CD4-positive, alpha-beta T cell treated with Interleukin-4 for 4 hours (primary cell): ENCODE data around the gene GRIA1.

ENCODE experiments used
- DNase-seq: peaks from one replicate; pipeline ENCODE4 v3.0.0-alpha.2; 2020

GRIA1 gene

DNA sequence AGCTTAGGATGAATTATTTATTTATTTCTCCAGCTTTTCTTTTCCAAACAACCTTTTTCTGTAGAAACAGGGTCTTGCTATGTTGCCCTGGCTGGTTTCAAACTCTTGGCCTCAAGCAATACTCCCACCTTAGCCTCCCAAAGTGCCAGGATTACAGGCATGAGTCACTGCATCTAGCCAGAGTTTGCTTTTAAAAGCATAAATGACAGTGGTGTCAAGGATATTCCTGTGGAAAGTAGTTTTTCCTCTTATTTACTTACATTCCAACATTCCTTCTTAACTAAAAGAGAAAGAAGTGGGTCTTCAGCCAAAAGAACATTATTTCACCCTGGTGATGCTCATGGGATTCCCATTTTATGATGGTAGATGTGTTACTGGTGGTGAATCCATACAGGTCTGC, 62.4 kb downstream of the GRIA1 start:
- DNase-seq = no peak

DNA sequence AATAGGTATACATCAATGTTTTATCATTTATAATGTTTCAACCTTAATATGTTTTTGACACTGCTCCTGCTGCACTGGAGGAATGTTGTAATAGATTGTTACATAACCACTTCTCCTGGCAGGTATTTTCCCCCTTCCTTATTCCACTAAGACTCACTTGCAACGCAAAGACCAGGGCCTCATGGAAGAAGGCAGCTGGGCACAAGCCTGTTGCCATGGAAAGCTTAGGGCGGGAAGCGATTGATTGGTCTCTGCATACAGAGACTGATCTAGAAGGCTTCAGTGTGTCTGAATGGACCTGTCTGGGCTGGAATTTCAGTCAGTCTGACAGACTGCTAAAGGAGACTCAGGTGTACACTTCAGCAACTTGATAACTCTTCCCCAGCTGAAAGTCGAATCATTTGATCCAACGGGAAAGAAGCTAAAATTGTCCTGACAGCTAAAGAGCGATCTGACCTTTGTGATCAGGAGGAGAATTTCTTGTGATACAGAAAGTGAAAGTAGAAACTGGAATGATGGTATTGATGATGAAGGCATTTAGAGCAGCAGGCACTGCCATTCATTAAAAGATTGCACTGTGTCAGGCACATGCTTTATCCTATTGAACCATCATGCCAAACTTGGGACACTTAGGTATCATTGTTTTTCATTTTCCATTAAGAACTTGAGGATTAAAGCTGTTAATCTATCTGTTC, 65.1 kb downstream of the GRIA1 start:
- no peak for DNase-seq

DNA sequence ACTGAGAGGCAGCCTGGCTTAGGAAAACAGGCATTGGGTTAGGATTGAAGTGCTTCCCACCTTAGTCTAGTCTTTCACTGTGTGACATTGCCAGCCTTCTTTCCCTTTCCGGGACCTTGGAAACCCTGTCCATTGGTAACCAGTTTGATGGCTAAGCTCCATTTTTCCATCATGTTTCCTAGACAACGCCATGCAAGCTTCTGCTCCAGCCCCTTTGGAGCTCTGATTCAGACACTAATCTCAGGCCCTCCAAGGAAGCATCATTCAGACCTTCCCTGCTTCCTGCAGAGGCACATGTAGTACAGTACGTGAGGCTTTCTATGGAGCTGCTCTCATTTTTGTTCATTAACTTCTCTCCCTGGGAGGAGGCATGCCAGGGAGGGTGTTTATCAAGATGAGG, 68.5 kb downstream of the GRIA1 start:
- no peak for DNase-seq

DNA sequence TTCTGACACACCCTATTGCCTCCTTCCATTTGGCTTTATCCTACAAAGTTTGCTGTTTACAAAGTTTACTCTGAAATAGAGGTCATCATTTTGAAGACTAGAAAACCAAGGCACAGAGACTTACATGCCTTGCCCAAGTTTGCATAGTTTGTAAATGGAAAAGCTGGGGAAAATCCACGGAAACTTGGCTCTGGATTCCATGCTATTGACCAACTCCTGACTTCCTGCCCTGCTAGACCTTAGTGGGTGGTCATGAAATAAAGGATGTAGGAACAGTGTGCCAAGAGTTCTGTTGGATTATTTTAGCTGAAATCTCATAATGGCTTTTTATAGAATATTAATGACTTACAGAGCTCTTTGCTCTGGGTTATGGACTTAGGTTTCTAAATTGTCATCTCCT, 69.5 kb downstream of the GRIA1 start:
- DNase-seq = no peak

DNA sequence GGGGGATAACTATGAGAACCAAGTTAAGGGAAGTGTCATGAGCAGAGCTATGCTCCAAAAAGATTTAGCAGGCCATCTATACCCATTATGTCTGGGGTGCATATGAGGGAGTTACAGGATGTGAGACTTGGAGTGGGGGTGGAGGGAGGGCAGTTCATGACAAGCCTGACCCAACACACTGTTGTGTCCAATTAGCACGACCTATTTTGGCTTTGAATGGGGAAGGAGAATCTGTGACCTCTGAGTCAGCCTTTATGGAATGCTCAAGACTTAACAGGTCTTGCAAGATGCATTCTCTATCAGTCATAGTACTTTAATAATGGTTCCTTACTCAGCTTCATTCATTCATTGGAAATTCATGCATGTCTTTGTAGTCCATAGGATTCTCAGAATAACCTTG, 71.7 kb downstream of the GRIA1 start:
- no peak for DNase-seq

DNA sequence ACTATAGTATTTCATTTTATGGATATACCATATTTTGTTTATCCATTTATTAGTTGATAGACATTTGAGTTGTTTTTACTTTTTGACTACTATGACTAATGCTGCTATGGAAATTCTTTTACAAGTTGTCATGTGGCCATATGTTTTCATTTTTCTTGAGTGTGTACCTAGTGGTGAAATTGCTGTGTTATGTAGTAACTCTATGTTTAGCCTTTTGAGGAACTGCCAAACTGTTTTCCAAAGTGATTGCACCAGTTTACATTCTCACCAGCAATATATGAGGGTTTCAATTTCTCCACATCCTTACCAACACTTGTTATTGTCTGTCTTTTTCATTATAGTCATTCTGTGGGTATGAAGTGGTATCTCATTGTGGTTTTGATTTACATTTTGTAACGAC, 75.4 kb downstream of the GRIA1 start:
- DNase-seq = no peak

DNA sequence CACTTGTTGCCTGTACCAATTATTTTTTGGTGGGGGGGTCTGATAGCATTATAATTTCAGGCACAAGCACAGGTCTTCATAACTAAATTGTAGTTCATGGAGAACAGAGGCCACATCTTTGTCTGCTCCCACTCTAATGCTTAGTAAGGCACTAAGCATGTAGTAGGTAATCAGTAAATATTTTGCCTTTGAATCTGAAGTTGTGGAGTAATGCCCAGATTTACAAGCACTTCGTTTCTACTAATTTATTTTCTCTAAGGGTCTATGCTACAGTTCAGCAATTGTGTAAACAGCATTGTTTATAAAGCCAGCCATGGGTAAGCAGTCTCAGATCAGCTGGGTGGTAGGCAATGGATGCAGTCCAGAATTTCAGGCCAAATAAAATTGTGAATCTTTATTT, 78.6 kb downstream of the GRIA1 start:
- no peak for DNase-seq

DNA sequence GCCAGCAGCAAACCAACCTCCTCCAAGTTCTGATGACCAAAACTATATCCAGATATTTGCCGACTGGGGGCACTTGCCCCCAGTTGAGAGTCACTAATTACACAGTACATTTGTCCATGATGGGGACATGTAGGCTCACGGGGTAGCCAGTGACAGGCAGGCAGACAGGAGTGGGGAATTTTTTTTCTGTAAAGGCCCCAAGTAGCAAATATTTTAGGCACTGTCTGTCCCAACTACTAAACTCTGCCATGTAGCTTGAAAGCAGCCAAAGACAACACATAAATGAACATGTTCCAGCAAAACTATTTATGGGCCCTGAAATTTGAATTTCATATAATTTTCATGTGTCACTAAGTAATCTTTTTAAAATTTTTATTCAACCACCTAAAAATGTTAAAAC, 80.7 kb downstream of the GRIA1 start:
- DNase-seq = no peak

DNA sequence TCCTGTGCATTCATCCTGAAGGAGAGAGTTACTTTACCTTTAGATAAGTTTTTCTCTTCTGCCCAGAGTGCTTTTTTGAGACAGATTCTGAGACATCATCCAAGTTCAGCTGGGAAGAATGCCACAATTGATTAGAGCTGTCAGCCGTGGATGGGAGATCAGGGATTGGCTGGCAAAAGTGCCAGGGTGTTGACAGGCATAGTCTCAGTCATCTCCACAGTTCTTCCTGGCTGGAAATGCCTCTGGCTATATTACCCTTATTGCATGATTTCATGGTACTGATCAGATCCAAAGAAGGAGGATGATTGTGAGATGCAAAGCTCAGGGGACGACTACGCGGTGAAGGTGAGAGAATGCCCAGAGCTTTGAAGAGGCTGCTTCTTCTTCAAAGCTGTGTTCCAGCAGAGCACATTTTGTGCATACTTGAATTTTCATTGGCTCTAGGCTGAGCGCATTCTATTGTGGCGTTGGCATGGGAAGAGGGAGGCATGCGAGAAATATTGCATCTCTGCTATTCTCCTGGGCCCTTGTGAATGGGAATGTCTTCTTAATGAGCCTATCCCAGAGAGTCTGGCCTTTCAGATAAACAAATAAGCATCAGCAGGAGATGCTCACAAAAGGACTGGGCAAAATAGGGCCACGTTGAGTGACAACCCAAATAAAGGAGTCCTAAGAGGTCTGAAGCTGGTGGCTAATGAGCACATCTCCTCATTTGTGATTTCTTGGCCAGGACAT, 82.1 kb downstream of the GRIA1 start:
- no peak for DNase-seq

DNA sequence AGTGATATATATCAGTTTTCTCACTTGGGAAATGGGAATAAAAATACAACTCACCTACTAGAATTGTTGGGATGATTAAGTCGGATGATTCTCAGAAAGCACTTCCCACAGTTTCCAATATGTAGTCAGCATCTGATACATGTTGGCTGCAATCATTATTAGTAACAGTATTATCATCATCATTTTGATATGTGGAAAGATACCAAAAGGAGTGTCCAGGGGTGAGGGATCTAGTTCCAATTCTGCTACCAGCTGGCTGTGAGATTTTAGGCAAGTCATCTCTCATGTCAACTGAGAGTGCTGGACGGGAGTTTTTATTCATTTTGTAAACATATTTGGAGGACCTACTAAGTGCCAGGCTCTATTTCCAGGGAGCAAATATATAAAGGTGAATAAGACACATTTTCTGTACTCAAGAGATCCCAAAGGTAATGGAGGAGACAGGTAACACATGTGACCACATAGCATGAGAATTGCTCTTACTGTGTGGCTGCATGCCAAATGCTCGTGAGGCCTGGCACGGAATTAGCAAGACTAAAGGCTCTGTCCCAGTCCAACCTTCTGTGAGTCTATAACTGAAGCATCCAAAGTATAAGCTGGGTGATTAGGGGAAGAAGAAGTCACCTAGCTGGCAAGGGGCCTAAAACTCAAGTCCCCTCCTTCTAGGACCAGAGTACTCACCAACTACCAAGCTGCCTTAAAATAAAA, 83.0 kb downstream of the GRIA1 start:
- no peak for DNase-seq

DNA sequence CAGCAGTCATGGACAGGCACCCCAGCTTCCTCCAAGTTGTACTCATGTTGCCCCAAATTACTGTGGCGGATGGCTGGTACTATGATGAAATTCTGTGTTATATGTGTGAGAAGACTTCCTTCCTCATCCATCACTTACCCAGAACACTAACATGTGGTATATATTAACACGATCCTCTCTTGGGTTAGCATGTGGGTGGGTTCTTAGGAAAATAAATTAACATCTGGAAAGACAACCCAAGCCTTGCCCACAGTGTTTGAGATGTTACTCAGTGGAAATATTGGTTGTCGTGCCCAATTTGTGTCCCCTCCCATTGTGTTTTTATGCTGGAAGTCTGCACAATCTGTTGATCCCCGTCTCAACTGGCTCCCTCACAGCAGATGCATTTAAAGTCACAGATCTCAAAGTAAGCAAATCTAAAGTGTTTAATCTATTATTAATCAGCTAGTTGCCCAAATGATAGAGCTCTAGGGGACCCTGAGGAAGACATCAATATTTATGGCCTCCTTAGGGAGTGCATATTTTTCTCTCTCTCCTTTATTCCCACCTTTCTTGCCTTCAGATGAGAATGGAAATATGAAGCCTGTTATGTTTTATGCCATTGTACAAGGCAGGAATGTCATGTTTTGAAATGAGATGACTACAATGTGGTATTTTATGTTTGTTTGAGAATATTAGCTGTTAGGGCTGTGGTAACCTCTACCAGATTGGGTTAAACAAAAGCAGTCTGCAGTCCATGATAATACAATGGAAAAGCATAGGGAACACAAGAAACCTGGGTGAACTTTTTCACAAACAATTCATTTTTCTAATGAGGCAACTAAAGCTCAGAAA, 93.9 kb downstream of the GRIA1 start:
- DNase-seq = no peak

DNA sequence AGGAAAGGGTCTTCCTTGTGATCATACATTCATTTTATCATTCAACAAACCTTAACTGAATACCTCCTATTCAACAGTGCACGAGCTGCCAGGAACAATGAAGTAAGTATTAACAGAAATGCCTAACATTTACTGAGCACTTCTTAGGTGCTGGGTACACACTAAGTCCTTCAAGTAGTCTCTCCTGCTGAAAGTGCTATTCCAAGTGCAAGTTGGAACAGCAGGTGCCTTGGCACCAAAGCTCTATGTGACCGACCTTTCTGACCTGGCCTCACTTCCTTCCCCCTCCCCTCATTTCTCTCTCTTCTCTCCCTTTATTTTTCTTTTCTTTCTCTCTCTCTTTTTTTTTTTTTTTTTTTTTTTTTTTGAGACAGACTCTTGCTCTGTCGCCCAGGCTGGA, 94.5 kb downstream of the GRIA1 start:
- DNase-seq = no peak

DNA sequence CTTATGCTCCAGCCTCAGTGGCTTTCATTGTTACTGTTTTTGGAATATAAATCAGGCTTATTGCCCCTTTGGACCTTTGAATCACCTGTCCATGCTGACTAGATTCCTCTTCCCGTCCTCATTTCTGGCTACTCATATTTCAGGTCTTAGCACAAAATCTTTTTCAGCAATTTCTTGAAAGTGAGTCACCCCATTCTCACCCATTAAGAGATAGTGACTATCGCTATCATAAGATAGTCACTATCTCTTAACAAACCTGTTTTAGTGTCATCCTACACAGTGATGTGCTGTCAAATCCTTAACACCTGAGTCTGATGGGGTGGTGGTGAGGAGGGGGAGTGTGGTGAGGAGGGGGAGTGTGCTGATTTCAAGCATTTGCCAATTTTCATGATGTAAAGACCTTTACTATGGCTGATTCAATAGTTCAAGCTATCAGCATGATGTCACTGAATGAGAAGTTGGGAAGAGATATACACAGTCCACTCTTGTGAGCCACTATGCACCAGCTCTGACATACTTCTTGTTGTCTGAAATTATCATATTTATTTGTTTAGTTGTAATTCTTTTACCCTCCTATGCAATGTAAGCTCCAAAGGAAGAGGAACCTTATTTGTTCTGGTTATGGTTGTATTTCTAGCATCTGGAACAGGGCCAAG, 95.3 kb downstream of the GRIA1 start:
- DNase-seq = no peak

DNA sequence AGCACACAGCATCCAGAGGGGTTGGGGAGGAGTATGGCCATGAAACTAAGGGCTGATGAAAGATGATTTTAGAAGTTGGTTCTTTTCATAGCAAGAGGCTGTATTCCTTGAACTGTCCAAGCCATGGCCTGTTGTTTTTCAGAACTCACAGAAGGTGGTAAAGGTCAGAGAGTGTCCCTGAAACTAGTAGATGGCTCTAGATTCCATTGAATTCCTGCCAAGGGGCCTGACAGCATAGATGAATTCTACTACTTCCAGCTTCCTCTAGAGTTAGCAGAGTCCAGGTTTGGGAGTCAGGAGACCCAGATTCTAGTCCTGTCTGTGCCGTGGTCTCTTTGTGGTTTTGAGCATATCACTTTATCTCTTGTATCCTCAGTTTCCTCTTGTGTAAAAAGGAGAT, 101.6 kb downstream of the GRIA1 start:
- no peak for DNase-seq

DNA sequence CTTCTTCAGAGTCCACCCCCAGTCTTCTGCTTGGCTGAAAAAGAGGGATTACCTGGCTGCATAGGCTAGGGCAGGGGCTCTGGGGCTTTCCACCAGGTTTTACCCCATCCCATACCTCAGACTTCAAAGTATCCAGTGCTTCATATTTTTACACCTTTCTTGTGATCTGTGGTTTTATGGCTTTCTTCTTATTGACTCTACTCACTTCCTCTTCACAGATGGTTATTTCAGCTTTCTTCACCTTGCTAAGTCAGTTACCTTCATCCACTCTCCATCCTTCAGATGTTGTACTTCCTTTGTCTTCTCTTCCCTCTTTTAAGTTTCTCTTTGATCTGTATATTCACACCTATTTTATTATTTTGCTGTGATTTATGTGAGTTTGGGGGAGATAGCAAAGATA, 104.3 kb downstream of the GRIA1 start:
- DNase-seq = no peak

DNA sequence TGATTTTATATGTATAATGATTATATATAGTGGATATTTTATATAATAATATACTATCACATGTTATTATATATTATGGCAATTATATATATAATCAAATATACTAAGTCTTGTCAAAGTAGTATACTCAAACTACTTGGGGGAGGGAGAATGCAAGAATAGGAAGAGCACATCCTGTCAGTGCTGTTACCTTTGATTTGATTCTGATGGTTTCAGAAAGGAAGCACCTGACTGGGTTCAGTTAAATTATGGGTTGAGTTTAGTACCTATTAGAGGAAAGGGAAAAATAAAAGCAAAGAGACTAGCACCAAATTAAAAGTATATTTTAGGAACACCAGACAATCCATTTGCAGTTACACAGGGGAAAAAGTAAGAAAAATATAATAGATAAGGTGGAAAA, 107.6 kb downstream of the GRIA1 start:
- no peak for DNase-seq

DNA sequence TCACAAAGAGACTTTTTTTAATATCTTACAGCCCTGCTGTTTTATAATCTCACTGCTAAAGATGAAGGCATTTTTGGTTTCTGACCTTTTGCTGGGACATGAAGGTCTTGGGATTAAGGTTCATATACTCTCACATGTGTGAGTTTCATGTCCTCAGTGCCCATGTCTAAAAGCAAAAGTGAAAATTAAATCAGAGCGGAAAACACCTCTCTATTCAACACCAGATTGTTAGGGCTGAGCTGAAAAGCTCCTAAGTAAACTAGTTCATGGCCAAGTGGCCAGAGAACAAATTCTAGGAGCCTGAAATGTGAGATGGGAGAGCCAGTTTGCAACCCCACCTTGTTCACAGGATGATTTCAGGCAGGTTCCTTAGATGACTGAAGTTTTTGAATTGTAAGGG, 110.9 kb downstream of the GRIA1 start:
- DNase-seq = no peak

DNA sequence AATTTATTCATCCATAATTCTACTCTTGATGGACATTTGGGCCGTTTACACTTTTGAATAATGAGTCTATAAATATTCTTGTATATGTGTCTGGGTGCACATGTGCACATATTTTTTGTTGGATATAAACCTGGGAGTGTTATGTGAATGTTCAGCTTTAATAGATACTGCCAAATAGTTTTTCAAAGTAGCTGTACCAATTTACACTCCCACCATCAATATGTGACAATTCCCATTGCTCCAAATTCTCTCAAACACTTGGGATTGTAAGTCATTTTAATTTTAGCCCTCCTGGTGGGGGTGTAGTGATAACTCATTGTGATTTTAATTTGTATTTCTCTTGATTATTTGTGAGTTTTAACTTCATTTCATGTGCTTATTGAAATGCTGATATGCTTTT, 114.9 kb downstream of the GRIA1 start:
- DNase-seq = no peak

DNA sequence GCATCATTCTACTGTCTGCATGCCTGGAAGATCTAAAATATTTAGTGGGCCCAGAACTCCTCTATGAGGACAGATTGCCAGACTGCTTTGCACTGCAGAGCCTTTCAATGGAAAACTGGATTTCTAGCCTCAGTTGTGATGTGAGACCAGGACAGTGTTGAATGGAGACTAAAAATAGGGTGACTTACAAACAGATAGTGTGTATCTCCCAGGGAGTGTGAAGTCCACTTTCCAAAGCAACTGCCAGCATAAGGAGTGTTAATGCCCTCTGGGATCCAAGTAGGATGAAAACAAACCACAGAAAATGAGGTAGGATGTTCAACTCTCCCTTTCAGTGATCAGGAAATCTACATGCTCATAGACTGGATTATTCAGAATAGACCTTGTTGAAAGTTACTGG, 119.5 kb downstream of the GRIA1 start:
- no peak for DNase-seq

DNA sequence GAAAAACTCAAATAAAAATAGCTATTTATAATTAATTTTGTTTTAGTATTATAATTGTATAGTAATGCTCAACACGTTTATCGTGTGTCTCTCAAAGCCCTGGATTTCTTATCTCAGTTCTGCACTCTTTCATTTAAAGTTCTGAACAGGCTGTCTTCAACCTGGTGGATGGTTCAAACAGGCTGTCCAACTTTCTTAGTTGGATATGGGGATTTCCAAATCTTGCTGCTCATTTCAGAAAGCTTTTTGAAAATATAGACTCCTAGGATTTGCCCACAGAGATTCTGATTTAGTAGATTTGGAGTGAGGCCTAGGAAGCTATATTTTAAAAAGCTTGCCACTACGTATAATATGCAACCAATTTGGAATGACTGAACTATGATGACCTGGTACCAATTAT, 120.3 kb downstream of the GRIA1 start:
- DNase-seq = no peak

DNA sequence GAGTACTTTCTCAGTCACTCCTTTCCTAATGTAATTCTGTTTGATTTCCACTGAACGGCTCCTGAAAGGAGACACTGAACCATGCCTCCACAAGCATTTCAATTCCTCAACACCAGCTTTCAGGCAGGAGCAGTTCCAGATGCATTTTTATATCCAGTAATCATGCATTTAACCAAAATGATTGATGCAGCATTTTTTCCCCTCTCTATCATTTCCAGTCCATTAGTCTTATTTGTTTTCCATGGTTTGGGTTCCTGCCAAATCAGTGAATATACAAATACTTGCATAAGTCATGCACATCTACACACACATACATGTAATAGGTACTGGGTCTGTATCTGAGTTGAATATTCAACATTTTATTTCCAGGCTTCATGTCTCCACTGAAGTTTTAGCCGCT, 122.7 kb downstream of the GRIA1 start:
- no peak for DNase-seq

DNA sequence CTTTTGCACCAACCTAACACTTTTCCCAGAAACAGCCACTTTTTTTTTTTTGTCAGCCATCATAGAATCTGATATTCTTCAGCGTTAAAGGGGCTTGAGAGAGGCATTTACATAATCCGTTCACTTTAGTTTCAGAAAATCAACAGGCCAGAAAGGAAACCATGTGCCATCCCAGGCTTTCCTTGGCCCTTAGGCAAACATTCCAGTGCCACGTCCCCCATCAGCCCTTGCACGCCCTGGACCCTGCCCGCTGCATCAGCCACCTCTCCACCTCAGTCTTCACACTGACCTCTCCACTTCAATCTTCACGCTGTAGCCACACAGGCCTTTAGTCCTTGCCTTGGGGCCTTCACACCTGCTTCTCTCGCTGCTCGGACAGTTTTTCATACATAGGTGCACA, 123.2 kb downstream of the GRIA1 start:
- DNase-seq = no peak

DNA sequence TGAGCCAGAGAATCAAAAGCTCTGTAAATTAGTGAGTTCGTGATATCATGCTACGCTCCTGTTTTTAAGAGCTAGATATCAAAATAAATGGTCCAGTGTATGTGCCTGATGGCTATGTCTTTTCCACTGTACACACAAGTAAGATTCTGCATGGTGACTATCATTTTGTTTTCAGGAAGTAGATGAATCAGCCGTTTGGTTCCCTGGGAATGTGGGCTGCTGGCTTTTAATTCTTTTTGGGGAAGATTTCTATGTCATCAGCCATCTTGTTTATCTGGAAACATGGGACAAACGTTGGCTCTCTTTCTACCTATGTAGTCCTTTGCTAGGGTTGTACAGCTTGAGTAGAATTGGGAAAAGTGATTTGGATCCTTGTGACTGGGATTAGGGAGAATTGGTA, 126.7 kb downstream of the GRIA1 start:
- DNase-seq = no peak
